ENCODE data around the gene GALNTL6. TPM values are rescaled to one million over a fixed set of nuclear protein-coding genes. Genes with fewer than 3 reads are reported as not detected.

The GALNTL6 gene
- total and polyA plus RNA-seq, 8 donors, result 0.13 to 0.41 (median 0.21) TPM; not detected in 4

- Histone ChIP-seq H3K36me3 (no peaks in the 10 kb centered on the region), H3K9me3 (no peaks in the 10 kb centered on the region), H3K4me1 (no peaks in the 10 kb centered on the region), H3K27ac (no peak overlapping the region), H3K4me3 (no peak overlapping the region), H3K27me3 (no peaks in the 10 kb centered on the region)
- no peak for DNase-seq
- no peak for ATAC-seq
- no peak for FAIRE-seq
- TF ChIP-seq CTCF (IDR thresholded peaks at IDR 0.05), result no peak
- WGBS, 2 donors, result 53 to 62% methylated on average over 3 of the region's 3 CpGs
- intact Hi-C loops (cut with DNase I), result no loop called here
Observed at GRCh38 chr4:171875291-171875690, 62.1 kb downstream of the GALNTL6 start.

GRCh38 chr4:171876636-171877035, 63.4 kb downstream of the GALNTL6 start:
- Histone ChIP-seq H3K4me1 (no peaks in the 10 kb centered on the region), H3K4me3 (no peak overlapping the region), H3K36me3 (no peaks in the 10 kb centered on the region), H3K9me3 (no peaks in the 10 kb centered on the region), H3K27me3 (no peaks in the 10 kb centered on the region), H3K27ac (no peak overlapping the region)
- no peak for TF ChIP-seq CTCF (IDR thresholded peaks at IDR 0.05)
- WGBS, 2 donors, result 63 to 70% methylated on average over 4 of the region's 4 CpGs
- ATAC-seq, result no peak
- DNase-seq, result no peak
- FAIRE-seq, result no peak
- intact Hi-C loops (cut with DNase I), result no loop called here

GRCh38 chr4:171880136-171880535, 66.9 kb downstream of the GALNTL6 start:
- Histone ChIP-seq H3K4me3 (no peak overlapping the region), H3K4me1 (no peaks in the 10 kb centered on the region), H3K36me3 (no peaks in the 10 kb centered on the region), H3K27me3 (no peaks in the 10 kb centered on the region), H3K9me3 (no peaks in the 10 kb centered on the region), H3K27ac (no peak overlapping the region)
- TF ChIP-seq CTCF (IDR thresholded peaks at IDR 0.05), result no peak
- 55 to 59% methylated on average over 3 of the region's 3 CpGs for WGBS, 2 donors
- intact Hi-C loops (cut with DNase I), result no loop called here
- DNase-seq (no peak), FAIRE-seq (no peak), ATAC-seq (no peak)

- Histone ChIP-seq H3K27me3 (no peaks in the 10 kb centered on the region), H3K27ac (no peak overlapping the region), H3K4me1 (no peaks in the 10 kb centered on the region), H3K4me3 (no peak overlapping the region), H3K36me3 (no peaks in the 10 kb centered on the region), H3K9me3 (no peaks in the 10 kb centered on the region)
- intact Hi-C loops (cut with DNase I), result no loop called here
- ATAC-seq (no peak), DNase-seq (no peak), FAIRE-seq (no peak)
- 62 to 68% methylated on average over 3 of the region's 3 CpGs for WGBS, 2 donors
- TF ChIP-seq CTCF (IDR thresholded peaks at IDR 0.05), result no peak
Observed at GRCh38 chr4:171889681-171890080, 76.5 kb downstream of the GALNTL6 start.

- Histone ChIP-seq H3K9me3 (no peaks in the 10 kb centered on the region), H3K4me1 (no peaks in the 10 kb centered on the region), H3K27me3 (no peaks in the 10 kb centered on the region), H3K4me3 (no peak overlapping the region), H3K27ac (no peak overlapping the region), H3K36me3 (no peaks in the 10 kb centered on the region)
- FAIRE-seq (no peak), ATAC-seq (no peak), DNase-seq (no peak)
- TF ChIP-seq CTCF (IDR thresholded peaks at IDR 0.05), result no peak
- WGBS, 2 donors, result 44 to 56% methylated on average over 2 of the region's 2 CpGs
- intact Hi-C loops (cut with DNase I), result no loop called here
Observed at GRCh38 chr4:171891038-171891437, 77.8 kb downstream of the GALNTL6 start.

Measured in pancreas (tissue), 10 donors.